Stomach (tissue), 4 donors: ENCODE measurements around the gene TBC1D32.

ENCODE experiments used
- CTCF ChIP-seq, 7 experiments: fragments of 450-650 bp in 4 of 7; fragments of 200-600 bp in 3 of 7; sonication (generic) in 3 of 7; IDR thresholded peaks; one replicate each; pipeline ENCODE4 v1.5.1; 2016 to 2019; ENCODE audit warnings: antibody characterized with exemption in 7 of 7, control low read depth in 2 of 7, mild to moderate bottlenecking in 1 of 7
- POLR2A ChIP-seq, 4 donors: fragments of 450-650 bp; IDR thresholded peaks; one replicate each; pipeline ENCODE4 v1.6.1; 2016; ENCODE audit warnings: antibody characterized with exemption in 4 of 4, control low read depth in 2 of 4, mild to moderate bottlenecking in 1 of 4, moderate library complexity in 1 of 4
- POLR2AphosphoS5 ChIP-seq, 3 donors: sonication (generic); formaldehyde crosslinking; IDR thresholded peaks; one replicate each; pipeline ENCODE4 v1.6.1; 2016; ENCODE audit warnings: antibody characterized with exemption in 3 of 3

GRCh38 chr6:121338366-121338765, 4.1 kb upstream of the TBC1D32 start:
- TF ChIP-seq CTCF (IDR thresholded peaks at IDR 0.05) (no peak), POLR2AphosphoS5 (IDR thresholded peaks at IDR 0.05) (no peak), POLR2A (IDR thresholded peaks at IDR 0.05) (no peak)
